SU-DHL-6 (cell line): ENCODE results near the gene CAPG.

ENCODE experiments used
- H2AFZ ChIP-seq: fragments of 200-600 bp; sonication (generic); 2 replicates; pipeline ENCODE4 v1.6.1; 2014; ENCODE audit warnings: low read depth, mild to moderate bottlenecking, moderate library complexity, mixed read lengths, antibody characterized with exemption, low read length; ENCODE audit not compliant: severe bottlenecking
- H3F3A ChIP-seq: fragments of 200-600 bp; shearing (Covaris generic); 2 replicates; pipeline ENCODE4 v1.6.0; 2016; ENCODE audit warnings: antibody characterized with exemption, mild to moderate bottlenecking; ENCODE audit not compliant: insufficient read depth
- H3K27ac ChIP-seq: fragments of 200-600 bp; sonication (generic); 2 replicates; pipeline ENCODE4 v1.5.1; 2016; ENCODE audit warnings: low read depth, mild to moderate bottlenecking, low read length, moderate library complexity, mixed read lengths
- H3K27me3 ChIP-seq: fragments of 200-600 bp; sonication (generic), shearing (Covaris generic); 2 replicates; pipeline ENCODE4 v1.6.0; 2014; ENCODE audit warnings: mild to moderate bottlenecking, low read length
- H3K36me3 ChIP-seq: fragments of 200-600 bp; sonication (generic); 2 replicates; pipeline ENCODE4 v1.6.1; 2014; ENCODE audit warnings: mild to moderate bottlenecking, low read length, mixed read lengths
- H3K4me2 ChIP-seq: fragments of 300-600, 200-600 bp; shearing (Covaris generic), sonication (generic); 2 replicates; pipeline ENCODE4 v1.6.0; 2014; ENCODE audit warnings: low read length, low read depth, mild to moderate bottlenecking; ENCODE audit not compliant: poor library complexity, severe bottlenecking
- H3K4me3 ChIP-seq: fragments of 200-600 bp; sonication (generic); 2 replicates; pipeline ENCODE4 v1.5.1; 2014; ENCODE audit warnings: antibody characterized with exemption, low read length, mild to moderate bottlenecking, mixed read lengths; ENCODE audit not compliant: insufficient read depth, poor library complexity, severe bottlenecking
- H3K79me2 ChIP-seq: fragments of 200-600 bp; sonication (generic); 2 replicates; pipeline ENCODE4 v1.6.1; 2014; ENCODE audit warnings: mild to moderate bottlenecking, low read length, moderate library complexity; ENCODE audit not compliant: insufficient read depth
- H3K9ac ChIP-seq: fragments of 200-600 bp; sonication (generic); 2 replicates; pipeline ENCODE4 v1.7.0; 2014; ENCODE audit warnings: mild to moderate bottlenecking, low read length
- H3K9me2 ChIP-seq: fragments of 200-600 bp; sonication (generic); replicated peaks from 2 replicates; pipeline ENCODE4 v1.6.1; 2014; ENCODE audit warnings: low read length; ENCODE audit not compliant: insufficient read depth
- H3K9me3 ChIP-seq: fragments of 200-600 bp; sonication (generic); 2 replicates; pipeline ENCODE4 v1.6.1; 2014; ENCODE audit warnings: low read length, mixed read lengths; ENCODE audit not compliant: insufficient read depth
- H4K20me1 ChIP-seq: fragments of 200-600 bp; sonication (generic); 2 replicates; pipeline ENCODE4 v1.6.1; 2014; ENCODE audit warnings: low read depth, mild to moderate bottlenecking, antibody characterized with exemption, low read length, moderate library complexity, mixed read lengths
- EZH2phosphoT487 ChIP-seq: fragments of 200-600 bp; sonication (generic), shearing (Covaris generic); conservative IDR thresholded peaks from 2 replicates; pipeline ENCODE4 v1.6.1; 2018; ENCODE audit warnings: mild to moderate bottlenecking, antibody characterized with exemption, low read length, moderate library complexity, mixed read lengths
- TF ChIP-seq, protein P1 (sequence below): fragments of 200-600 bp; sonication (generic); IDR thresholded peaks from one replicate; pipeline ENCODE4 v1.5.1; 2017; ENCODE audit warnings: antibody characterized with exemption, mild to moderate bottlenecking, low read length, moderate library complexity; ENCODE audit not compliant: insufficient read depth, poor library complexity, severe bottlenecking

CAPG gene

GRCh38 chr2:85400541-85401463, 9.4 kb downstream of the CAPG start:
- H3K79me2 ChIP-seq, result no peaks in the 10 kb centered on the region
- no peak overlapping the region for H3K4me3 ChIP-seq
- H3K9ac ChIP-seq, result no peak overlapping the region
- H3K4me2 ChIP-seq, result no peak overlapping the region
- no peaks in the 10 kb centered on the region for H3K9me2 ChIP-seq
- H3K9me3 ChIP-seq, result no peaks in the 10 kb centered on the region
- H4K20me1 ChIP-seq, result no peaks in the 10 kb centered on the region
- no peak overlapping the region for H2AFZ ChIP-seq
- H3K27me3 ChIP-seq, result no peaks in the 10 kb centered on the region
- no peak overlapping the region for H3K27ac ChIP-seq
- no peak for TF ChIP-seq EZH2phosphoT487
- TF ChIP-seq, protein P1, sequence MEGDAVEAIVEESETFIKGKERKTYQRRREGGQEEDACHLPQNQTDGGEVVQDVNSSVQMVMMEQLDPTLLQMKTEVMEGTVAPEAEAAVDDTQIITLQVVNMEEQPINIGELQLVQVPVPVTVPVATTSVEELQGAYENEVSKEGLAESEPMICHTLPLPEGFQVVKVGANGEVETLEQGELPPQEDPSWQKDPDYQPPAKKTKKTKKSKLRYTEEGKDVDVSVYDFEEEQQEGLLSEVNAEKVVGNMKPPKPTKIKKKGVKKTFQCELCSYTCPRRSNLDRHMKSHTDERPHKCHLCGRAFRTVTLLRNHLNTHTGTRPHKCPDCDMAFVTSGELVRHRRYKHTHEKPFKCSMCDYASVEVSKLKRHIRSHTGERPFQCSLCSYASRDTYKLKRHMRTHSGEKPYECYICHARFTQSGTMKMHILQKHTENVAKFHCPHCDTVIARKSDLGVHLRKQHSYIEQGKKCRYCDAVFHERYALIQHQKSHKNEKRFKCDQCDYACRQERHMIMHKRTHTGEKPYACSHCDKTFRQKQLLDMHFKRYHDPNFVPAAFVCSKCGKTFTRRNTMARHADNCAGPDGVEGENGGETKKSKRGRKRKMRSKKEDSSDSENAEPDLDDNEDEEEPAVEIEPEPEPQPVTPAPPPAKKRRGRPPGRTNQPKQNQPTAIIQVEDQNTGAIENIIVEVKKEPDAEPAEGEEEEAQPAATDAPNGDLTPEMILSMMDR, result no peak
- no peaks in the 10 kb centered on the region for H3F3A ChIP-seq
- H3K36me3 ChIP-seq, result no peaks in the 10 kb centered on the region

DNA sequence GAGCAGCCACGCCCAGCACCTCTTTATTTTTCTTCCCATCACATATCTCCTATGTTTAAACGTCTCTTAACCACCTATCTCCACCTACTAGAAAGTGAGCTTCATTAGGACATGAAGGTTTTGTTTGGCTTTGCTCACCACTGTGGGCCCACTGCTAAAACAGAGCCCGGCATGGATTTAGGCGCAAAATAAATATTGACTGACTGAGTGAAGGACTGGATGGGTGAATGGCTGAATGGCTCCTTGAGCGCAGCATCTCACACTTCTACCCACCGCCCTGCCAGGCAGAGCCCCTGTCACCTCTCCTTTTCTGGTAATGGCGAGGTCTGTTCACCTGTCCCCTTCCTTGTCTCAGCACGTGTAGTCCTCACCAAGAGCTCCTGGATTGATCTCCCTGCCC, 10.1 kb downstream of the CAPG start:
- no peak overlapping the region for H3K4me2 ChIP-seq
- no peaks in the 10 kb centered on the region for H3K9me3 ChIP-seq
- TF ChIP-seq EZH2phosphoT487, result no peak
- TF ChIP-seq, protein P1, result no peak
- H3K27ac ChIP-seq, result no peak overlapping the region
- no peaks in the 10 kb centered on the region for H4K20me1 ChIP-seq
- H2AFZ ChIP-seq, result no peak overlapping the region
- no peaks in the 10 kb centered on the region for H3K79me2 ChIP-seq
- H3K27me3 ChIP-seq, result no peaks in the 10 kb centered on the region
- no peaks in the 10 kb centered on the region for H3F3A ChIP-seq
- H3K9ac ChIP-seq, result no peak overlapping the region
- no peaks in the 10 kb centered on the region for H3K9me2 ChIP-seq
- H3K4me3 ChIP-seq, result no peak overlapping the region
- no peaks in the 10 kb centered on the region for H3K36me3 ChIP-seq

DNA sequence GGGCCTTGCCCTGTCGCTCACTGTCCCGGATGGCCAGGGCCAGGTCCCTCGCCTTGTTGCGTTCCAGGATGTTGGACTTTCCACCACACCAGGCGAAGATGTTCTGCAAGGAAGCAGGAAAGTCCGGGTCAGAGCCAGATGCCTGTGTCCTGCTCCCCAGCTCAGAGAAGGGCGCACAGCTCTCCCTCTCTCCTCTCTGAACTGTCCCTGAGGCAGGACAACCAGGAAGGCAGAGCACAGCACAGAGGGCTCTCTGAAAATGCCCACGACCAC, 11.0 kb downstream of the CAPG start:
- no peaks in the 10 kb centered on the region for H3K27me3 ChIP-seq
- H2AFZ ChIP-seq, result no peak overlapping the region
- H3K79me2 ChIP-seq, result no peaks in the 10 kb centered on the region
- H3K4me3 ChIP-seq, result no peak overlapping the region
- H3K9me3 ChIP-seq, result no peaks in the 10 kb centered on the region
- H3F3A ChIP-seq, result no peaks in the 10 kb centered on the region
- H3K4me2 ChIP-seq, result no peak overlapping the region
- no peak overlapping the region for H3K27ac ChIP-seq
- H3K9me2 ChIP-seq, result no peaks in the 10 kb centered on the region
- no peaks in the 10 kb centered on the region for H3K36me3 ChIP-seq
- H4K20me1 ChIP-seq, result no peaks in the 10 kb centered on the region
- H3K9ac ChIP-seq, result no peak overlapping the region
- TF ChIP-seq, protein P1, result no peak
- no peak for TF ChIP-seq EZH2phosphoT487
